ENCODE data around the gene TSSK1B.

DNA sequence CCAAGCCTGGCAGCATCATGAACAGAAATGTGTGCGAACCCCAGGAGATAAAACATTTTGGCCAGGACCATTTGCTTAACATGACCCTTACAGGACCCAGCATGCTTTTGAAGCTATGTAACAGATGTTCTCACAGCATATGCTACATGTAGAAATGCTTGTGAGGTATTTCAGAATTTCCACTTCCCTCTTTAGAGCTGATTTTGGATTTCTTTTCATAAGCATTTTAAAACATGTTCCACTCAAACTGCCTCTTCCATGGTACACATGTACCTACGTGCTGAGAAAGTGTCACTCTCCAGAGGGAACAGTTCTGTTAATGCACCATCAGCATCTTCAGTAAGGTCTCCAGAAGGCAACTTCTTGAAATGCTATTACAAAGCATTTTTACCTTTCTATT, 15.7 kb upstream of the TSSK1B start:
- TF ChIP-seq, protein P1, sequence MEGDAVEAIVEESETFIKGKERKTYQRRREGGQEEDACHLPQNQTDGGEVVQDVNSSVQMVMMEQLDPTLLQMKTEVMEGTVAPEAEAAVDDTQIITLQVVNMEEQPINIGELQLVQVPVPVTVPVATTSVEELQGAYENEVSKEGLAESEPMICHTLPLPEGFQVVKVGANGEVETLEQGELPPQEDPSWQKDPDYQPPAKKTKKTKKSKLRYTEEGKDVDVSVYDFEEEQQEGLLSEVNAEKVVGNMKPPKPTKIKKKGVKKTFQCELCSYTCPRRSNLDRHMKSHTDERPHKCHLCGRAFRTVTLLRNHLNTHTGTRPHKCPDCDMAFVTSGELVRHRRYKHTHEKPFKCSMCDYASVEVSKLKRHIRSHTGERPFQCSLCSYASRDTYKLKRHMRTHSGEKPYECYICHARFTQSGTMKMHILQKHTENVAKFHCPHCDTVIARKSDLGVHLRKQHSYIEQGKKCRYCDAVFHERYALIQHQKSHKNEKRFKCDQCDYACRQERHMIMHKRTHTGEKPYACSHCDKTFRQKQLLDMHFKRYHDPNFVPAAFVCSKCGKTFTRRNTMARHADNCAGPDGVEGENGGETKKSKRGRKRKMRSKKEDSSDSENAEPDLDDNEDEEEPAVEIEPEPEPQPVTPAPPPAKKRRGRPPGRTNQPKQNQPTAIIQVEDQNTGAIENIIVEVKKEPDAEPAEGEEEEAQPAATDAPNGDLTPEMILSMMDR (conservative IDR thresholded peaks at IDR 0.05; ENCODE audit: low read depth, low read length): no peak
- TF ChIP-seq, protein P2, sequence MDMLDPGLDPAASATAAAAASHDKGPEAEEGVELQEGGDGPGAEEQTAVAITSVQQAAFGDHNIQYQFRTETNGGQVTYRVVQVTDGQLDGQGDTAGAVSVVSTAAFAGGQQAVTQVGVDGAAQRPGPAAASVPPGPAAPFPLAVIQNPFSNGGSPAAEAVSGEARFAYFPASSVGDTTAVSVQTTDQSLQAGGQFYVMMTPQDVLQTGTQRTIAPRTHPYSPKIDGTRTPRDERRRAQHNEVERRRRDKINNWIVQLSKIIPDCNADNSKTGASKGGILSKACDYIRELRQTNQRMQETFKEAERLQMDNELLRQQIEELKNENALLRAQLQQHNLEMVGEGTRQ (IDR thresholded peaks at IDR 0.05; ENCODE audit: low read depth, low read length): no peak
- no peak for TF ChIP-seq POLR2A (IDR thresholded peaks at IDR 0.05; ENCODE audit: low read depth, low read length)
- no peak for TF ChIP-seq CEBPB (IDR thresholded peaks at IDR 0.05; ENCODE audit: low read depth, low read length)
- no peak for TF ChIP-seq SMC3 (IDR thresholded peaks at IDR 0.05; ENCODE audit: low read depth, low read length)
- TF ChIP-seq RAD21 (IDR thresholded peaks at IDR 0.05; ENCODE audit: low read length): no peak
- no peak for TF ChIP-seq MAZ (IDR thresholded peaks at IDR 0.05; ENCODE audit: borderline replicate concordance, low read depth, low read length)
- TF ChIP-seq RFX5 (IDR thresholded peaks at IDR 0.05; ENCODE audit: low read depth, low read length): no peak
- TF ChIP-seq NFE2L2 (IDR thresholded peaks at IDR 0.05; ENCODE audit: low read depth, low read length): no peak
